ENCODE measurements around the gene SNUPN.
"Not testable (repeated sequence)": the region's sequence is repeated elsewhere in the genome, so short reads cannot be mapped to it uniquely, and the experiment has no call there.

Gene SNUPN

GRCh38 chr15:75637245-75638009 lies 11.9 kb upstream of the SNUPN start:
- DNase-seq (ENCODE audit: low spot score) = no peak

- no peak for DNase-seq (ENCODE audit: low spot score)
Observed at GRCh38 chr15:75636026-75636425, 10.5 kb upstream of the SNUPN start.

GRCh38 chr15:75633922-75634321 lies 8.4 kb upstream of the SNUPN start:
- not testable (repeated sequence) for DNase-seq (ENCODE audit: low spot score)

- DNase-seq (ENCODE audit: low spot score) = no peak
Observed at GRCh38 chr15:75631935-75632334, 6.4 kb upstream of the SNUPN start.

GRCh38 chr15:75622505-75622904 lies 3.0 kb downstream of the SNUPN start:
- no peak for DNase-seq (ENCODE audit: low spot score)

GRCh38 chr15:75620841-75621391 lies 4.6 kb downstream of the SNUPN start:
- peak; percentile 25 for DNase-seq (ENCODE audit: low spot score)

GRCh38 chr15:75620058-75620820 lies 5.3 kb downstream of the SNUPN start:
- DNase-seq (ENCODE audit: low spot score) = no peak

- no peak for DNase-seq (ENCODE audit: low spot score)
Observed at GRCh38 chr15:75616766-75617165, 8.8 kb downstream of the SNUPN start.

GRCh38 chr15:75606711-75607699 lies 18.5 kb downstream of the SNUPN start:
- DNase-seq (ENCODE audit: low spot score) = peak; percentile 22

- DNase-seq (ENCODE audit: low spot score) = no peak
Observed at GRCh38 chr15:75606026-75606425, 19.5 kb downstream of the SNUPN start.

GRCh38 chr15:75599401-75599800 lies 26.1 kb downstream of the SNUPN start:
- no peak for DNase-seq (ENCODE audit: low spot score)

GRCh38 chr15:75598361-75598760 lies 27.2 kb downstream of the SNUPN start:
- no peak for DNase-seq (ENCODE audit: low spot score)

- DNase-seq (ENCODE audit: low spot score) = no peak
Observed at GRCh38 chr15:75597667-75598341, 27.7 kb downstream of the SNUPN start.

GRCh38 chr15:75596703-75597345 lies 28.7 kb downstream of the SNUPN start:
- DNase-seq (ENCODE audit: low spot score) = no peak

GRCh38 chr15:75594276-75594675 lies 31.2 kb downstream of the SNUPN start:
- DNase-seq (ENCODE audit: low spot score) = no peak

- DNase-seq (ENCODE audit: low spot score) = no peak
Observed at GRCh38 chr15:75591655-75592364, 33.7 kb downstream of the SNUPN start.

GRCh38 chr15:75590239-75590638 lies 35.3 kb downstream of the SNUPN start:
- DNase-seq (ENCODE audit: low spot score) = no peak

- no peak for DNase-seq (ENCODE audit: low spot score)
Observed at GRCh38 chr15:75589071-75589470, 36.5 kb downstream of the SNUPN start.

- DNase-seq (ENCODE audit: low spot score) = not testable (repeated sequence)
Observed at GRCh38 chr15:75586422-75586821, 39.1 kb downstream of the SNUPN start.

- no peak for DNase-seq (ENCODE audit: low spot score)
Observed at GRCh38 chr15:75584121-75584520, 41.4 kb downstream of the SNUPN start.
